ENCODE data around the gene RAP2B.

GRCh38 chr3:153215497-153215896 is 53.5 kb downstream of the RAP2B start:
- TF ChIP-seq CTCF (IDR thresholded peaks at IDR 0.05 in 8 of 11, conservative IDR thresholded peaks at IDR 0.05 in 3 of 11), result no peak
- TF ChIP-seq POLR2A (IDR thresholded peaks at IDR 0.05), result no peak
